Measurements from ENCODE around the gene PACS1.

The PACS1 gene

GRCh38 chr11:66279092-66279734 is 209.1 kb downstream of the PACS1 start:
- DNase-seq, result no peak

DNA sequence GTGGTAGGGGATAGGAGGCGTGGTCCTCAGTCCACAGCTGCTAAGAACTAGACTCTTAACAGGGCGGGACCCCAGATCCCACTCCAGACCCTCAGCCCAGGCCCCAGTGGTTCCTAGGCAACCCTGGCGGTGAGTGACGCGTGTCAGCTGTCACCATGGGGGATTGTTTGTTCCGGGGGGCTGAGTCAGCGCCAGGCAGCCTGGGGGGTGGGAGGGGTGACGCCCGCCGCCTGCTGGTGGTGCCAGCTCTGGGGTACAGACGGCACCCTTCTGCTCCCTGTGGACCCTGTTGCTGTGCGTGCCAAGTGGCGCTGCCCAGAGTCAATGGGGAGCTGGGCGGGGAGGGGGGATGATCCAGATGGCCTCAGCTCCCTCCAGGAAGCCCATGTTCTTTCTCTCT is 210.4 kb downstream of the PACS1 start:
- DNase-seq, result no peak

DNA sequence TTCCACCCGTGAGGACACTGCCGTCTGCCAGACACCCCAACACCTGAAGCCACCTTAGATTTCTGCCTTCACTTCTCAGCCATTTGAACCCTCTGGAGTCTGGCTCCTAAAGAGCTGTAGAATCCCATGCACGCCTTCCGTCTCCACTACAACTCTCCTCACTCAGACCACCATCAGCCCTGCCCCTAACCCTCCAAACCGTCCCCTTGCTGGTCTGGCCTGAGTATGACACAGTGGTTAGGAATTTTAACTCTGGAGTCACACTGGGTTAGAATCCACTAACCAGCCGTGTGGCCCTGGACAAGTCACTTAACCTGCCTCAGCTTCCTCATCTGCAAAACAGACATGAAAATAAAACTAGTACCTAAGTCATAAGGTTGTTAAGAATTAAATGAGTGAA is 210.9 kb downstream of the PACS1 start:
- no peak for DNase-seq

DNA sequence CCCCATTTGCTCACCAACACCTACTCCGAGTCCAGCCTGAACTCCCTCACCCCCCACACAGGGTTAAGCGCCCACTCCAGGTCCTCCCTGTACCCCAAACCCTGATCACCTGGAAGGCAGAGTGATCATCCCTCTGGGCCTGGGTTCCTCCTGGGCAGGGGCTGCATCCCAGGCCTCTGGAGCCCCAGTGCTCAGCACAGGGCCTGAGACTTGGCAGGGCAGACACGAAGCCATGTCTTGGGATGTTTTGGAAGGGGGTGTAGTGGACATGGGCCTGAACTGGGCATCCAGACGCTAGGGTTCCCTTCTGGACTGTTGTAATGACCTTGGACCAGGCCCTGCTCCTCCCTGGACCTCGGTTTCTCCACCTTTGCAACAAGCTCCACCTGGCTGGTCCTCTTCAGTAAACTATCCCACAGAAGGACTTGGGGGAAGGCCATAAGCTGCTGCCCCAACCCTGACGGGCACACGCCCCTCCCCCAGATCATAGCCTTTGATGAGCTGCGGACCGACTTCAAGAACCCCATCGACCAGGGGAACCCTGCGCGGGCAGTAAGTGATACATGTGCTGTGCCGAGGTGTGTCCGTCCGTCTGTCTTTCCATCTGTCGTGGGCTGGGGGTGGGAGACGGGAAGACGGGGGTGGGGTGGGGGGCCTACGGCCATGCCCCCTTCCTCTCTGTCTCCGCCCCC is 211.8 kb downstream of the PACS1 start:
- no peak for DNase-seq

GRCh38 chr11:66282468-66283455 is 212.7 kb downstream of the PACS1 start:
- DNase-seq, result peak; percentile 99

- no peak for DNase-seq
These were observed 213.5 kb downstream of the PACS1 start for GRCh38 chr11:66283461-66284105.

GRCh38 chr11:66284526-66285078 is 214.5 kb downstream of the PACS1 start:
- no peak for DNase-seq

GRCh38 chr11:66285250-66285947 is 215.3 kb downstream of the PACS1 start:
- no peak for DNase-seq

DNA sequence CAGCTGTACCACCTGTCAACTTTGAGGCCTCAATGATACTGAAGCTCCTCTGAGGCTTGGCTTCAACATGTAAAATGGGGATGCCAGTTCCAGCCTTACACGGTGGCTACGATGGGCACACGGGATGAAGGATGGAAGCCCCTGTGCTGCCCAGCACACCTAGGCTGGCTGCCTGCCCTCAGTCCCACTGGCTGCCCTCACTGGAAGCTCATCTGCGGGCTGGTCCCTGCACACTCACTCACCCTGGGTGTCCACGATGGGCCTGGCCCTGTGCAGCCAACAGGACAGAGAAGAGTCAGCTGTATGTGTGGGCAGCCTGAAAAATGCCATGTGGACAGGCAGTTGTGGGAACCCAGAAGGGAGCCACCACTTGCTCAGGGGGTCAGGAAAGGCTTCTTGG is 216.6 kb downstream of the PACS1 start:
- no peak for DNase-seq

DNA sequence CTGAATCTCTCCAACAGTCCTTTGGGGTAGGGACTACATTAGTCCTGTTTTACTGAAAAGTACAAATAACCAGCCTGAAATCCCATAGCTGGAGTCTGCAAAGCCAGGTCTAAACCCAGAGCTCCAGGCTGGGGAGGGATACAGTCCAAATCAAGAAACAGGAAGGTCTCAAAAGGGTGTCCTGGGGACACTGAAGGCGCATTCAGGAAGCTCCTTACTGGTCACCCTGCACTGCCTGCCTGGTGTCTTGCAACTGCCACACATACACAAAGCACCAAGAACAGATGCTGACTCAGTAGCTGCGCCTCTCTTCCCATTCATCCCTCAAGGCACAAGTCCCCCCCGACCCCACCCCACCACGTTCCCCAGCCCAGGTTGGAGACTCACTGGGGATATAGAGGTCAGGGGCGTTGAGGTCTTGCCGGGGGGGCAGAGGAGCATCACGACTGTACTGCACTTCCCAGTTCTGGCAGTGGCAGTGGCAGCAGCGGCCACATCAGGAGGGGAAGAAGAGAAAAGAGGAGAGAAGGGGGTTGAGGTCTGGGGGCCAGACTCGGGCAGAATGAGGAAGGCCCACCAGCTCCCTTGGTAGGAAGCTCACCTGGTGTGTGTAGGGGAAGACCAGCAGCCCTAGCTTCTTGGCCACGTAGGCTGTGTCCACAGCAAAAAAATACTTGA is 217.3 kb downstream of the PACS1 start:
- DNase-seq, result no peak

DNA sequence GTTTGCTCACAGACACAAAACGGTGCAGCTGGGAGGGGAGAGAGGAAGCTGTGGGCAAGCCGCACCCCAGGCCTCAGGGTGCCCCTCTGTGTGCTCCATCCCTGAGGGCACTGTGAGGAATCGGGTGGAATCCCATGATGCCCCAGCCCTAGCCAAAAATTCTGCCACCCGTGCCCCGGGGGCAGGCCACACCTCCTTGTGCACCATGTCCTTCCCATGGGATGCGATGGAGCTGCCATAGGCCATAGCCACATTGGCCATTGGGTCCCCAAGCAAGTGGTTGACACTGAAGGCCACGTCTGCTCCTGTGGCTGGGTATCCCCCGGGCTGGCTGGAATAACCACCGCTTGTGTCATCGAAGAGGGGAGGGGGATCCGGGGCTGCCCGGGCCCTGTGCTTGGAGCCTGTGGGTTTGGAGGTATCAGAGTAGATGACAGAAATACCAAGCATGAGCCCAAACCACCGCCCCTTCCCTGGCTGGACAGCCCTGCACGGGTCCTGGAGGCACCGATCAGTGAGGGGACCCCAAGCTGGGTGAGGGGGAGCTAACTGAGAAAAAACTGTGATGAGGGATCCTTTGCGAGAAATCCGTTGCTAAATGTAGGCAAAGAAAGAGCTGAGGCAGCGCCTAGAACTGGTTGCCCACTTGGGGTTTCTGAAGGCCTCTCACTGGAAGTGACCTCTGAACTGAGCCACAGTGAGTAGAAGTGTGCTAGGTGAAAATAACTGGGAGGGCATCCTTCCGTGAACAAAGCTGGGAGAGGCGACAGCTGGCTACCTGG is 218.0 kb downstream of the PACS1 start:
- DNase-seq, result no peak

- DNase-seq, result peak; percentile 99
These were observed 218.8 kb downstream of the PACS1 start, which contains the start of gene YIF1A for GRCh38 chr11:66288671-66289547. Gene YIF1A, minus strand, starts transcription at chr11:66289143. Its CDS starts 158 bp downstream, at chr11:66288985.

- DNase-seq, result peak; percentile 82
These were observed 219.7 kb downstream of the PACS1 start for GRCh38 chr11:66289548-66290329.

- no peak for DNase-seq
These were observed 220.2 kb downstream of the PACS1 start for GRCh38 chr11:66290330-66290621.

GRCh38 chr11:66291303-66291705 is 221.2 kb downstream of the PACS1 start:
- DNase-seq, result no peak

GRCh38 chr11:66291706-66292542 is 221.9 kb downstream of the PACS1 start, which contains the start of gene TMEM151A:
Gene TMEM151A, plus strand, starts transcription at chr11:66291894. Its CDS starts 120 bp downstream, at chr11:66292014.
- DNase-seq, result no peak

GRCh38 chr11:66292543-66293332 is 222.7 kb downstream of the PACS1 start:
- DNase-seq, result no peak

All from hematopoietic multipotent progenitor cell treated with erythropoietin and hydrocortisone succinate and interleukin-3 and kit ligand, for 6 days (in vitro differentiated cells).